ENCODE data around the gene USP6NL.

USP6NL gene

GRCh38 chr10:11653758-11654471 lies 42.5 kb upstream of the USP6NL start:
- H3K79me2 ChIP-seq (ENCODE audit: low read length): no peaks in the 10 kb centered on the region
- no peaks in the 10 kb centered on the region for H3K9me3 ChIP-seq (ENCODE audit: insufficient read depth, low read length)
- no peaks in the 10 kb centered on the region for H3K36me3 ChIP-seq (replicated peaks; ENCODE audit: low read depth, low read length)
- no peak overlapping the region for H3K4me3 ChIP-seq (ENCODE audit: low read length)
- H3K27ac ChIP-seq (ENCODE audit: low read length): no peak overlapping the region
- H3K27me3 ChIP-seq (ENCODE audit: low read depth, low read length): peaks cover 7% of the 10 kb centered on the region; the same call in 1 of the 2 replicates
- H3K4me2 ChIP-seq (ENCODE audit: low read length): no peak overlapping the region
- 0 out of 2 replicates have a peak, but pooled peaks cover 3% of the 10 kb centered on the region for H3K4me1 ChIP-seq (ENCODE audit: low read length)
- no peak overlapping the region for H2AFZ ChIP-seq (ENCODE audit: low read depth, low read length)
- no peak for TF ChIP-seq EZH2phosphoT487 (IDR thresholded peaks at IDR 0.05; ENCODE audit: low read depth)
- no peak for TF ChIP-seq CTCF (IDR thresholded peaks at IDR 0.05; ENCODE audit: low read depth, low read length)
- no peak overlapping the region for H3K9ac ChIP-seq (ENCODE audit: low read length)
- no peaks in the 10 kb centered on the region for H4K20me1 ChIP-seq (ENCODE audit: insufficient read depth, low read length)

DNA sequence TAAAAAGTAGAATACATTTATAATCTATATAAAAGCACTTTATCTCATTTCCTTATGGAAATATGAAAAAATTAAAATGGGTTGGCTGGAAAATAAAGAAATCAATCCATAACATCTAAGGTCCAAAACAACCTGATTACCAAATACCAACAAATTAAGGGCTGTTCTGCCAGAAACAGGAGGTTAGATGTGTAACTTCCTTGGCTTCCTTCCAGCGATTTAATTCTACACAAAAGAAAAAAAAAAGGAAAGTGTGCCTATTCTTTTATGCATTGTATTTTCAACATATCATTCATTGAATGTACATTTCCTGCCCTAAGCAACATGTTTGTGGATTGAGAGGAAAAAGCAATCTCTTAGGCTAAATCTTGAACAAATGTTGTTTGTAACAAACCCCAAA lies 36.2 kb upstream of the USP6NL start:
- Histone ChIP-seq H3K9ac (ENCODE audit: low read length) (no peak overlapping the region), H3K4me1 (ENCODE audit: low read length) (peaks cover 20% of the 10 kb centered on the region), H4K20me1 (ENCODE audit: insufficient read depth, low read length) (no peaks in the 10 kb centered on the region), H3K27ac (ENCODE audit: low read length) (no peak overlapping the region), H2AFZ (ENCODE audit: low read depth, low read length) (no peak overlapping the region), H3K9me3 (ENCODE audit: insufficient read depth, low read length) (no peaks in the 10 kb centered on the region), H3K79me2 (ENCODE audit: low read length) (no peaks in the 10 kb centered on the region), H3K27me3 (ENCODE audit: low read depth, low read length) (peaks cover 5% of the 10 kb centered on the region; the same call in 1 of the 2 replicates), H3K36me3 (replicated peaks; ENCODE audit: low read depth, low read length) (no peaks in the 10 kb centered on the region), H3K4me2 (ENCODE audit: low read length) (no peak overlapping the region), H3K4me3 (ENCODE audit: low read length) (no peak overlapping the region)
- TF ChIP-seq CTCF (IDR thresholded peaks at IDR 0.05; ENCODE audit: low read depth, low read length) (no peak), EZH2phosphoT487 (IDR thresholded peaks at IDR 0.05; ENCODE audit: low read depth) (no peak)

DNA sequence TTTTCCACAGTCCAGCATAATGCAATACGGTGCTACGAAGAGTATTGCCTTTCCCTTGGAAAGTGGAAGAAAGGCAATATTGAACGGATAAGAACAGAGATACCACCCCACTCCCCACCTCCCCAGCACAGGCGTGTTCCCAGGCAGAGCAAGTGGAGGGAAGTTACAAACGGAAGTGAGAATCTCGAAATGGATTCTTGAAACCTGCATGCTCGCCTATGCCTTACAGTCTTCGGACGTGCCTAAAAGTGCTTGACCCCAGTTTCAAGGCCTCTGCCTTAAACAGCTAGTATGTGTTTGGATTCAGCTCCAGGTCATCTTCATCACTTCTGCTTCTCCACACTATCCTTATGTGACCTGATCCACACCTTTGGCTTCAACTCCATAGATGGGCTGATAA lies 35.0 kb upstream of the USP6NL start:
- Histone ChIP-seq H3K27me3 (ENCODE audit: low read depth, low read length) (peaks cover 14% of the 10 kb centered on the region), H3K9ac (ENCODE audit: low read length) (no peak overlapping the region), H3K27ac (ENCODE audit: low read length) (no peak overlapping the region), H3K4me1 (ENCODE audit: low read length) (peaks cover 22% of the 10 kb centered on the region), H3K79me2 (ENCODE audit: low read length) (no peaks in the 10 kb centered on the region), H3K9me3 (ENCODE audit: insufficient read depth, low read length) (no peaks in the 10 kb centered on the region), H3K4me2 (ENCODE audit: low read length) (peak overlapping the region; percentile 89), H3K4me3 (ENCODE audit: low read length) (peak overlapping the region; percentile 58), H2AFZ (ENCODE audit: low read depth, low read length) (no peak overlapping the region), H3K36me3 (replicated peaks; ENCODE audit: low read depth, low read length) (no peaks in the 10 kb centered on the region), H4K20me1 (ENCODE audit: insufficient read depth, low read length) (no peaks in the 10 kb centered on the region)
- TF ChIP-seq EZH2phosphoT487 (IDR thresholded peaks at IDR 0.05; ENCODE audit: low read depth) (no peak), CTCF (IDR thresholded peaks at IDR 0.05; ENCODE audit: low read depth, low read length) (no peak)

DNA sequence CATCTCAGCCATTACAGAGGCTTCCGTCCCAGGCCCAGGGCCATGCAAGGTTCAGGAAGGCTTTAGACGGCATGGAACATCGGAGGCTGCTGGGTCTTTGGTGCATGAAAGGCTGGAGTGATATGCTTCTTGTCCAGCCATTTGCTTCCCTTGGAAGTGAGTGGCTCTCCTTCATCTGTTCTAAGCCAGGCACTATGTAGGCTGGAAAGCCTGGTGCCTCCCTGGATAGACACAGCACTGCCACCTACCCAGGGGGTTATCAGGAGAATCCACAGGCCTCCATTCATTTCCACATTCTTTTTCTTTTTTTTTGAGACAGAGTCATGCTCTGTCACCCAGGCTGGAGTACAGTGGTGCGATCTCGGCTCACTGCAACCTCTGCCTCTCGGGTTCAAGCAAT lies 31.6 kb upstream of the USP6NL start:
- H3K79me2 ChIP-seq (ENCODE audit: low read length): no peaks in the 10 kb centered on the region
- TF ChIP-seq CTCF (IDR thresholded peaks at IDR 0.05; ENCODE audit: low read depth, low read length): no peak
- no peak for TF ChIP-seq EZH2phosphoT487 (IDR thresholded peaks at IDR 0.05; ENCODE audit: low read depth)
- no peak overlapping the region for H3K4me3 ChIP-seq (ENCODE audit: low read length)
- H2AFZ ChIP-seq (ENCODE audit: low read depth, low read length): no peak overlapping the region
- H3K4me1 ChIP-seq (ENCODE audit: low read length): peaks cover 27% of the 10 kb centered on the region
- peaks cover 14% of the 10 kb centered on the region for H3K27me3 ChIP-seq (ENCODE audit: low read depth, low read length)
- no peak overlapping the region for H3K9ac ChIP-seq (ENCODE audit: low read length)
- H4K20me1 ChIP-seq (ENCODE audit: insufficient read depth, low read length): no peaks in the 10 kb centered on the region
- no peaks in the 10 kb centered on the region for H3K36me3 ChIP-seq (replicated peaks; ENCODE audit: low read depth, low read length)
- no peak overlapping the region for H3K27ac ChIP-seq (ENCODE audit: low read length)
- H3K4me2 ChIP-seq (ENCODE audit: low read length): no peak overlapping the region
- no peaks in the 10 kb centered on the region for H3K9me3 ChIP-seq (ENCODE audit: insufficient read depth, low read length)
